HAP-1 (cell line): ENCODE data around the gene PCYOX1L.

Experiments
- DNase-seq, 2 experiments: peaks; one replicate each; pipeline ENCODE4 v3.0.0-alpha.2; 2016 to 2020; ENCODE audit warnings: low spot score in 2 of 2
- H3K27me3 ChIP-seq: fragments of 250-450 bp; sonication (Bioruptor Pico); 2 replicates; pipeline ENCODE4 v1.5.1; 2020; ENCODE audit warnings: low read depth, mild to moderate bottlenecking, moderate library complexity
- H3K36me3 ChIP-seq: fragments of 250-450 bp; sonication (Bioruptor Pico); replicated peaks from 2 replicates; pipeline ENCODE4 v1.5.1; 2020; ENCODE audit warnings: mild to moderate bottlenecking
- H3K4me1 ChIP-seq: fragments of 250-450 bp; sonication (Bioruptor Pico); 2 replicates; pipeline ENCODE4 v1.5.1; 2020; ENCODE audit warnings: mild to moderate bottlenecking
- H3K4me3 ChIP-seq: fragments of 250-450 bp; sonication (Bioruptor Pico); 2 replicates; pipeline ENCODE4 v1.5.1; 2020; ENCODE audit warnings: mild to moderate bottlenecking, moderate library complexity
- H3K9me3 ChIP-seq: fragments of 250-450 bp; sonication (Bioruptor Pico); 2 replicates; pipeline ENCODE4 v1.5.1; 2020; ENCODE audit warnings: mild to moderate bottlenecking, moderate library complexity
- in situ Hi-C: fragments of 300-500 bp; cut with MboI; formaldehyde crosslinking; loops from 3 replicates; pipeline ENCODE4 v1.14.3; 2020; ENCODE audit warnings: low sequenced_read_pairs, inconsistent platforms, mixed read lengths

Gene PCYOX1L

GRCh38 chr5:149414405-149415065, 56.7 kb downstream of the PCYOX1L start:
- Histone ChIP-seq H3K4me3 (no peak overlapping the region), H3K36me3 (no peaks in the 10 kb centered on the region), H3K4me1 (no peaks in the 10 kb centered on the region), H3K27me3 (no peaks in the 10 kb centered on the region), H3K9me3 (no peaks in the 10 kb centered on the region)
- in situ Hi-C loops = no loop called here
- no peak for DNase-seq

DNA sequence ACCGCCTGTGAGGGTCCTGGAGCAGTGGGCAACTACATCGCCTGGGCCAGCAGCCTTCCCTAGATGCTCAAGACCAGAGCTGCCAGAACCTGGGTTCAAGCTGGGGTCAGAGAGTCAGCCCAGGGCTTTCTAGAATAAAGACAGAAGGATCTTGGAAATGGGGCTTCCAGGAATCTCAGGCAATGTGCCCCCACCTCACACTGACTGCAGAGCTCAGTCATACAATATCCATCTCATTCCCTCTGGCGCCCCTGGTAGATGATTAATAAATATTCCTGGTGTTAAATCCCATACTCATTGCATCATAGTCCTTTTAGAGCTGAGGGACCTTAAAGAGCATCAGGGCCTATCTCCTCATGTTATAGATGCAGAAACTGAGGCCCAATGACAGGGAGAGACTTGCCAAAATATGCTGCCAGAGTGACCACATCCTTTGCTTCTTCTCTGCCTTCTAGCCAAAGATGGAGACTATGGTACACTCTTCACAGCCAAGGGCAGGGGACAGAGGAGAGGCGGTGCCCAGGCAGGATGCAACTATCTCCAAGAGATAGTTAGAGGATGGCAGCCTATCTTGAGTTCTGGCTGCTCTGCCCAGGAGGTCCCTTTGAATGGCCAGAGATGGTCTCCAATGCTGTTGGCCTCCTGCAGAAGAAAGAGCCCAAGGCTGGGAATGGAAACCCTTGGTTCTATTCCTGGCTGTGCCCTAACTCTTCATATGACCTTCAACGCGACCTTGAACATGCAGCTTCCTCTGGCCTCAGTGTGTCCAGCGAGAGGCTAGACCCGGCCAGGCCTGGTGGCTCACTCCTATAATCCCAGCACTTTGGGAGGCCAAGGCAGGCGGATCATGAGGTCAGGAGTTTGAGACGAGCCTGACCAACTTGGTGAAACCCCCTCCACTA, 57.5 kb downstream of the PCYOX1L start:
- Histone ChIP-seq H3K4me3 (no peak overlapping the region), H3K27me3 (no peaks in the 10 kb centered on the region), H3K9me3 (no peaks in the 10 kb centered on the region), H3K36me3 (no peaks in the 10 kb centered on the region), H3K4me1 (no peaks in the 10 kb centered on the region)
- DNase-seq = no peak
- in situ Hi-C loops = no loop called here

DNA sequence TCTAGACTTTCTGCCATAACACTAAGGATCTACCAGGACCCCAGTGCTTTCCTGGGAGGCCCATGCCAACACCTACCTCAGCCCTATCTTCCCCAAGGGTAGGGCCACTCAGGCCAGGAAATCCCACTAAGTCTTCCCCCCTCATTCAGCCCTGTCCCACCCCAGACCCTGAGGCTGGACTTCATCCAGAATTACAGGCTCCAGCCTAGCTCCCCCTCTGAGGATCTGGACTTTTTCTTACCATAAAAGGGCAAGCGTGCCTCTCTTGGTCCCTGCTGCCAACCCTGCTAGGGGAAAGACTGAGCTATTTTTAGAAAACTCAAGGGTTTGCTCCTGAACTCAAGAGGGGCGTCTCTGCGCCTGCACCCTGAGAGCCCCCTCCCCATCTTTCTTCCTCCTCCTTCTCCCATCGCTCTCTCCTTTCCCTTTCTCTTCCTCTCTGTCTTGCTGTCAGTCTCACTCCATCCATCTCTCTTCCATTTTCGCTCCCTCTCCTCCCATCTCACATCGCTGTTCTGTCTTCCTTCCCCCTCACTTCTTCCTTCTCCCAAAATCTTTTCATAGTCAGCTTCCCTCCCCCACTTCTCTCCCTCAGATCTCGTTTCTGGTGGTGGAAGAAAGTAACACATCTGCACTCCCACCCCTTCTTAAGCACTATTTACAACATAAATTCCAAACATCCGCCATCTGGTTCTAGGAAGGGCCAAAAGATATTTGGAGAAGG, 59.3 kb downstream of the PCYOX1L start:
- no peaks in the 10 kb centered on the region for H3K27me3 ChIP-seq
- DNase-seq = no peak
- no peaks in the 10 kb centered on the region for H3K4me1 ChIP-seq
- no peak overlapping the region for H3K4me3 ChIP-seq
- H3K36me3 ChIP-seq = no peaks in the 10 kb centered on the region
- H3K9me3 ChIP-seq = no peaks in the 10 kb centered on the region
- in situ Hi-C loops = no loop called here

- Histone ChIP-seq H3K9me3 (no peaks in the 10 kb centered on the region), H3K27me3 (no peaks in the 10 kb centered on the region), H3K36me3 (no peaks in the 10 kb centered on the region), H3K4me1 (no peaks in the 10 kb centered on the region), H3K4me3 (no peak overlapping the region)
- in situ Hi-C loops = no loop called here
- no peak for DNase-seq
Measured at GRCh38 chr5:149417711-149418368, 60.0 kb downstream of the PCYOX1L start.

DNA sequence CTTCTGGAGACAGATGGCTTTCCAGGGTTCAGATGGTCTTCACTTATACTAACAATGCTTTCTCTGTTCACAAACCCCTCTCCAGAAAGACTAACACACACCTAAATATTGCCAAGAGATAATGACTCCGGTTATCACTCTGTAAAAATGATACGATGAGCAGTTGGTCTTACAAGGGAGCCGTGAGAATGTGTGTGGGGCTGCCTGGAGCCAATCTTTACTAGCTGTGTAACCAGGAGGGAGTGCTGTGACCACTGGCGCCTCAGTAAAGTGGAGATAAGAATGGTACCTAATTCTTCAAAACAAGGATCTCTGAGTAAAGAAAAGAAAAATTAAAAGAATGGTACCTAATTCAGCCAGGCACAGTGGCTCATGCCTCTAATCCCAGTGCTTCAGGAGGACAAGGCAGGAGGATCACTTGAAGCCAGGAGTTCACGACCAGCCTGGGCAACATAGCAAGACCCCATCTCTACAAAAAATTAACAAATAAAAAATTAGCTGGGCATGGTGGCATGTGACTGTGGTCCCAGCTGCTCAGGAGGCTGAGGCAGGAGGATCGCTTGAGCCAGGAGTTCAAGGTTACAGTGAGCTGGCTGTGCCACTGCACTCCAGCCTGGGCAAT, 61.2 kb downstream of the PCYOX1L start:
- in situ Hi-C loops = no loop called here
- Histone ChIP-seq H3K4me3 (no peak overlapping the region), H3K36me3 (no peaks in the 10 kb centered on the region), H3K27me3 (no peaks in the 10 kb centered on the region), H3K4me1 (no peaks in the 10 kb centered on the region), H3K9me3 (no peaks in the 10 kb centered on the region)
- DNase-seq = no peak
